Measurements from ENCODE around the gene KPNA6. TPM values are rescaled to one million over a fixed set of nuclear protein-coding genes. Genes with fewer than 3 reads are reported as not detected.

KPNA6 gene
- total and polyA plus RNA-seq, 2 of the 13 experiments (the other 11 are each of a cell fraction or from before 2014, with no cell fraction given) = 22.0 to 47.5 TPM

DNA sequence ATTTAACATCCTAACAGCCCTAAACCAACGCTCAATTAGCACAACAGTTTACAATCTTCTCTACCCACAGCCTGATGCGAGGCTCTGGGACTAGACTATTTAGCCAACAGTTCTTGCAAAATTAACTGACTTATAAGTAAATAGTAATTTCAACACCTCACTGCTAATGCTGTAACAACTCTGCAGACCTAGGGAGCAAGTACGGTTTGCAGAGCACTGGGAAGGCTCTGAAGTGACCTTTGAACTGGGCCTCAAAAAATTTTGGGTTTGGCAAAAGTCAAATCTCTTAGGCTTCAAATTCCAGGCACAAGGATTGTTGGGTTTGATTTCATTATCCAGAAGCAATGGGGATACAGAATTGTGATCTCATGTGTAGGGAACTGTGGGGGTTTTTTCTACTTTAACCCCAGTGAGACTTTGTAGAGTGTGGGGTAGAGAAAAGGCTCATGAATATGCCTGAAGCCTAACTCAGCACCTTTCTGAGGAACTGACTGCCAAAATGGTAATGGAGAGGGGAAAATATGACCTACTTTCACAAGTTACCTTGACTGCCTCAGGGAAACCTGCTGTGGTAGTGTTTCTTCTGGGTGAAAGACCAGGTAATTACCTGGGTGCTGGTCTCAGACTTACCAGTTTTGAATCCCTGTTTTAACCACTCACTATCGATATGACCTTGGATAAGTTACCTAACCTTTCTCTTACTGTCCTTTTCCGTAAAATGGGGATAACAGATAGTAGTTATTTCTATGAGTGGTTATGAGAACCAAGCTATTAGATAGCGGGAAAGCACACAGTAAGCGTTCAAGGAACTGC, 70.7 kb downstream of the KPNA6 start (continued):
- TF ChIP-seq, protein P1, sequence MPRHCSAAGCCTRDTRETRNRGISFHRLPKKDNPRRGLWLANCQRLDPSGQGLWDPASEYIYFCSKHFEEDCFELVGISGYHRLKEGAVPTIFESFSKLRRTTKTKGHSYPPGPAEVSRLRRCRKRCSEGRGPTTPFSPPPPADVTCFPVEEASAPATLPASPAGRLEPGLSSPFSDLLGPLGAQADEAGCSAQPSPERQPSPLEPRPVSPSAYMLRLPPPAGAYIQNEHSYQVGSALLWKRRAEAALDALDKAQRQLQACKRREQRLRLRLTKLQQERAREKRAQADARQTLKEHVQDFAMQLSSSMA (CRISPR knock-in tag; IDR thresholded peaks at IDR 0.05) = no peak
- TF ChIP-seq CC2D1A (CRISPR knock-in tag; IDR thresholded peaks at IDR 0.05) = no peak
- no peak for TF ChIP-seq MEF2D (CRISPR knock-in tag; IDR thresholded peaks at IDR 0.05)
- TF ChIP-seq ZBTB8A (CRISPR knock-in tag; IDR thresholded peaks at IDR 0.05; ENCODE audit: borderline replicate concordance, low read depth) = no peak
- TF ChIP-seq, protein P2, sequence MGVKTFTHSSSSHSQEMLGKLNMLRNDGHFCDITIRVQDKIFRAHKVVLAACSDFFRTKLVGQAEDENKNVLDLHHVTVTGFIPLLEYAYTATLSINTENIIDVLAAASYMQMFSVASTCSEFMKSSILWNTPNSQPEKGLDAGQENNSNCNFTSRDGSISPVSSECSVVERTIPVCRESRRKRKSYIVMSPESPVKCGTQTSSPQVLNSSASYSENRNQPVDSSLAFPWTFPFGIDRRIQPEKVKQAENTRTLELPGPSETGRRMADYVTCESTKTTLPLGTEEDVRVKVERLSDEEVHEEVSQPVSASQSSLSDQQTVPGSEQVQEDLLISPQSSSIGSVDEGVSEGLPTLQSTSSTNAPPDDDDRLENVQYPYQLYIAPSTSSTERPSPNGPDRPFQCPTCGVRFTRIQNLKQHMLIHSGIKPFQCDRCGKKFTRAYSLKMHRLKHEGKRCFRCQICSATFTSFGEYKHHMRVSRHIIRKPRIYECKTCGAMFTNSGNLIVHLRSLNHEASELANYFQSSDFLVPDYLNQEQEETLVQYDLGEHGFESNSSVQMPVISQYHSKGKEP (CRISPR knock-in tag; IDR thresholded peaks at IDR 0.05) = no peak
- TF ChIP-seq POLR2G (IDR thresholded peaks at IDR 0.05; ENCODE audit: low read depth, low read length) = no peak
- TF ChIP-seq, protein P3, sequence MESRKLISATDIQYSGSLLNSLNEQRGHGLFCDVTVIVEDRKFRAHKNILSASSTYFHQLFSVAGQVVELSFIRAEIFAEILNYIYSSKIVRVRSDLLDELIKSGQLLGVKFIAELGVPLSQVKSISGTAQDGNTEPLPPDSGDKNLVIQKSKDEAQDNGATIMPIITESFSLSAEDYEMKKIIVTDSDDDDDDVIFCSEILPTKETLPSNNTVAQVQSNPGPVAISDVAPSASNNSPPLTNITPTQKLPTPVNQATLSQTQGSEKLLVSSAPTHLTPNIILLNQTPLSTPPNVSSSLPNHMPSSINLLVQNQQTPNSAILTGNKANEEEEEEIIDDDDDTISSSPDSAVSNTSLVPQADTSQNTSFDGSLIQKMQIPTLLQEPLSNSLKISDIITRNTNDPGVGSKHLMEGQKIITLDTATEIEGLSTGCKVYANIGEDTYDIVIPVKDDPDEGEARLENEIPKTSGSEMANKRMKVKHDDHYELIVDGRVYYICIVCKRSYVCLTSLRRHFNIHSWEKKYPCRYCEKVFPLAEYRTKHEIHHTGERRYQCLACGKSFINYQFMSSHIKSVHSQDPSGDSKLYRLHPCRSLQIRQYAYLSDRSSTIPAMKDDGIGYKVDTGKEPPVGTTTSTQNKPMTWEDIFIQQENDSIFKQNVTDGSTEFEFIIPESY (CRISPR knock-in tag; IDR thresholded peaks at IDR 0.05) = 0 out of 2 replicates have a peak, but pooled peaks have one; percentile 38
- no peak for TF ChIP-seq STAG1 (CRISPR knock-in tag; IDR thresholded peaks at IDR 0.05)
- TF ChIP-seq ZNF207 (IDR thresholded peaks at IDR 0.05; ENCODE audit: borderline replicate concordance) = no peak
- TF ChIP-seq, protein P4, sequence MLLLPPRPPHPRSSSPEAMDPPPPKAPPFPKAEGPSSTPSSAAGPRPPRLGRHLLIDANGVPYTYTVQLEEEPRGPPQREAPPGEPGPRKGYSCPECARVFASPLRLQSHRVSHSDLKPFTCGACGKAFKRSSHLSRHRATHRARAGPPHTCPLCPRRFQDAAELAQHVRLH (CRISPR knock-in tag; IDR thresholded peaks at IDR 0.05; ENCODE audit: borderline replicate concordance, low read depth) = no peak
- no peak for TF ChIP-seq MTA1 (CRISPR knock-in tag; IDR thresholded peaks at IDR 0.05; ENCODE audit: borderline replicate concordance)
- no peak for TF ChIP-seq ZNF562 (CRISPR knock-in tag; IDR thresholded peaks at IDR 0.05; ENCODE audit: borderline replicate concordance)
- no peak for TF ChIP-seq PRMT3 (CRISPR knock-in tag; IDR thresholded peaks at IDR 0.05; ENCODE audit: borderline replicate concordance, low read depth)
- TF ChIP-seq, protein P5, sequence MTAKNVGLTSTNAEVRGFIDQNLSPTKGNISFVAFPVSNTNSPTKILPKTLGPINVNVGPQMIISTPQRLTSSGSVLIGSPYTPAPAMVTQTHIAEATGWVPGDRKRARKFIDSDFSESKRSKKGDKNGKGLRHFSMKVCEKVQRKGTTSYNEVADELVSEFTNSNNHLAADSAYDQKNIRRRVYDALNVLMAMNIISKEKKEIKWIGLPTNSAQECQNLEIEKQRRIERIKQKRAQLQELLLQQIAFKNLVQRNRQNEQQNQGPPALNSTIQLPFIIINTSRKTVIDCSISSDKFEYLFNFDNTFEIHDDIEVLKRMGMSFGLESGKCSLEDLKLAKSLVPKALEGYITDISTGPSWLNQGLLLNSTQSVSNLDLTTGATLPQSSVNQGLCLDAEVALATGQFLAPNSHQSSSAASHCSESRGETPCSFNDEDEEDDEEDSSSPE (CRISPR knock-in tag; IDR thresholded peaks at IDR 0.05) = no peak
- no peak for TF ChIP-seq CBX1 (IDR thresholded peaks at IDR 0.05; ENCODE audit: low read depth)
- TF ChIP-seq ZNF282 (IDR thresholded peaks at IDR 0.05; ENCODE audit: partially characterized antibody) = no peak
- no peak for TF ChIP-seq TGIF2 (CRISPR knock-in tag; IDR thresholded peaks at IDR 0.05)
- no peak for TF ChIP-seq PCBP2 (optimal IDR thresholded peaks at IDR 0.05; ENCODE audit: low read depth, low read length, poor library complexity, severe bottlenecking)
- TF ChIP-seq REL (CRISPR knock-in tag; conservative IDR thresholded peaks at IDR 0.05) = no peak
- no peak for TF ChIP-seq ZC3H4 (CRISPR knock-in tag; IDR thresholded peaks at IDR 0.05; ENCODE audit: borderline replicate concordance)
- no peak for TF ChIP-seq HMGA1 (CRISPR knock-in tag; conservative IDR thresholded peaks at IDR 0.05)
- TF ChIP-seq SNAPC2 (CRISPR knock-in tag; IDR thresholded peaks at IDR 0.05) = no peak
- TF ChIP-seq ZNF792 (CRISPR knock-in tag; IDR thresholded peaks at IDR 0.05) = no peak; the same call in 1 of the 2 replicates
- peak; percentile 31; the same call in 1 of the 2 replicates for TF ChIP-seq FOXJ3 (CRISPR knock-in tag; IDR thresholded peaks at IDR 0.05; ENCODE audit: borderline replicate concordance)
